ENCODE data around the gene GPA33.

GRCh38 chr1:167016100-167016750, 74.0 kb downstream of the GPA33 start:
- TF ChIP-seq CTCF (IDR thresholded peaks at IDR 0.05) (no peak), POLR2A (IDR thresholded peaks at IDR 0.05) (no peak)
